ENCODE results near the gene SLC9A4. TPM values are rescaled to one million over a fixed set of nuclear protein-coding genes. Genes with fewer than 3 reads are reported as not detected.
A peak's percentile ranks its signal among the peaks of the same experiment; 100 is the strongest.

SLC9A4 gene
- total and polyA plus RNA-seq, 9 of the 15 experiments (the other 6 are each of a cell fraction or from before 2014, with no cell fraction given): 0.04 to 0.15 (median 0.04) TPM; not detected in 5

DNA sequence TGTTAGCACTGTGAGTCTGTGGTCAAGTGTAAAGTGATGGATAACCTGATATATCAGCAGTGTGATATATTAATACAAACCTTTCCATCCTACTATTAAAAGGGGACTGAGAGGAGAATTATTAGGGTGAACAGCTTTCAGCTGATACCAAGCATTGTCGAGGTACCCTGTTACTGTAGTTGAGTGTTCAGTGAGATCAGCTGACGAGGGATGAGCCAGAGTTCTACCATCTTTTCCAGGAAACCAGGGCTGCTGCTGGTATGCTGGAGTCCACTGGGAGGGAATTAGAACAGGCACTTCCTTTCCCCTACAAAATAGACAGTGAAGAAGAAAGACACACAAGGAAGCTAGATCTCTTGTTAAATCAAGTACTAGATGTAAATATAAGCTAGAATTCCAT is 49.7 kb upstream of the SLC9A4 start (continued):
- TF ChIP-seq, protein P1, sequence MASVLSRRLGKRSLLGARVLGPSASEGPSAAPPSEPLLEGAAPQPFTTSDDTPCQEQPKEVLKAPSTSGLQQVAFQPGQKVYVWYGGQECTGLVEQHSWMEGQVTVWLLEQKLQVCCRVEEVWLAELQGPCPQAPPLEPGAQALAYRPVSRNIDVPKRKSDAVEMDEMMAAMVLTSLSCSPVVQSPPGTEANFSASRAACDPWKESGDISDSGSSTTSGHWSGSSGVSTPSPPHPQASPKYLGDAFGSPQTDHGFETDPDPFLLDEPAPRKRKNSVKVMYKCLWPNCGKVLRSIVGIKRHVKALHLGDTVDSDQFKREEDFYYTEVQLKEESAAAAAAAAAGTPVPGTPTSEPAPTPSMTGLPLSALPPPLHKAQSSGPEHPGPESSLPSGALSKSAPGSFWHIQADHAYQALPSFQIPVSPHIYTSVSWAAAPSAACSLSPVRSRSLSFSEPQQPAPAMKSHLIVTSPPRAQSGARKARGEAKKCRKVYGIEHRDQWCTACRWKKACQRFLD (CRISPR knock-in tag; IDR thresholded peaks at IDR 0.05): 0 out of 2 replicates have a peak, but pooled peaks have one; percentile 28
- TF ChIP-seq ZNF41 (CRISPR knock-in tag; conservative IDR thresholded peaks at IDR 0.05) (peak; percentile 59; the same call in 1 of the 2 replicates), ZBTB17 (CRISPR knock-in tag; IDR thresholded peaks at IDR 0.05) (peak; percentile 65; the same call in 1 of the 2 replicates), SRSF7 (optimal IDR thresholded peaks at IDR 0.05; ENCODE audit: low read depth, low read length) (no peak), BRF1 (IDR thresholded peaks at IDR 0.05; ENCODE audit: borderline replicate concordance, extremely low read depth, insufficient read length) (no peak), SMARCA4 (IDR thresholded peaks at IDR 0.05) (no peak), ZNF354B (CRISPR knock-in tag; IDR thresholded peaks at IDR 0.05) (0 out of 2 replicates have a peak, but pooled peaks have one; percentile 26), SIRT6 (IDR thresholded peaks at IDR 0.05; ENCODE audit: low read depth, low read length) (no peak), RFX7 (CRISPR knock-in tag; IDR thresholded peaks at IDR 0.05) (no peak), ZNF316 (IDR thresholded peaks at IDR 0.05) (no peak), HLTF (IDR thresholded peaks at IDR 0.05) (no peak), ELF2 (CRISPR knock-in tag; IDR thresholded peaks at IDR 0.05) (peak; percentile 51; the same call in 1 of the 2 replicates), TEAD4 (IDR thresholded peaks at IDR 0.05; ENCODE audit: low read length) (no peak), TEAD4 (CRISPR knock-in tag; IDR thresholded peaks at IDR 0.05; ENCODE audit: borderline replicate concordance) (no peak), ERF (CRISPR knock-in tag; IDR thresholded peaks at IDR 0.05) (no peak), MBD2 (IDR thresholded peaks at IDR 0.05; ENCODE audit: borderline replicate concordance, low read depth) (no peak), ILK (tag; IDR thresholded peaks at IDR 0.05; ENCODE audit: borderline replicate concordance, low read depth) (no peak), POLR2H (tag; IDR thresholded peaks at IDR 0.05; ENCODE audit: low read depth) (no peak; the same call in 1 of the 2 replicates), ZNF780A (CRISPR knock-in tag; IDR thresholded peaks at IDR 0.05) (no peak), MIER1 (IDR thresholded peaks at IDR 0.05; ENCODE audit: low read depth) (no peak), YY1 (IDR thresholded peaks at IDR 0.05; ENCODE audit: borderline replicate concordance in 1 of 3, control insufficient read depth in 1 of 3, extremely low read depth in 1 of 3, insufficient read depth in 3 of 3, insufficient read length in 1 of 3, insufficient replicate concordance in 2 of 3, low read depth in 1 of 3, low read length in 2 of 3) (no peak)
- TF ChIP-seq, protein P2, sequence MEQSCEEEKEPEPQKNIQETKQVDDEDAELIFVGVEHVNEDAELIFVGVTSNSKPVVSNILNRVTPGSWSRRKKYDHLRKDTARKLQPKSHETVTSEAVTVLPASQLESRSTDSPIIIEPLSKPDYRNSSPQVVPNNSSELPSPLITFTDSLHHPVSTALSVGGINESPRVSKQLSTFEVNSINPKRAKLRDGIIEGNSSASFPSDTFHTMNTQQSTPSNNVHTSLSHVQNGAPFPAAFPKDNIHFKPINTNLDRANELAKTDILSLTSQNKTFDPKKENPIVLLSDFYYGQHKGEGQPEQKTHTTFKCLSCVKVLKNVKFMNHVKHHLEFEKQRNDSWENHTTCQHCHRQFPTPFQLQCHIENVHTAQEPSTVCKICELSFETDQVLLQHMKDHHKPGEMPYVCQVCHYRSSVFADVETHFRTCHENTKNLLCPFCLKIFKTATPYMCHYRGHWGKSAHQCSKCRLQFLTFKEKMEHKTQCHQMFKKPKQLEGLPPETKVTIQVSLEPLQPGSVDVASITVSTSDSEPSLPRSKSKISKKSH (CRISPR knock-in tag; IDR thresholded peaks at IDR 0.05): no peak
- TF ChIP-seq, protein P3, sequence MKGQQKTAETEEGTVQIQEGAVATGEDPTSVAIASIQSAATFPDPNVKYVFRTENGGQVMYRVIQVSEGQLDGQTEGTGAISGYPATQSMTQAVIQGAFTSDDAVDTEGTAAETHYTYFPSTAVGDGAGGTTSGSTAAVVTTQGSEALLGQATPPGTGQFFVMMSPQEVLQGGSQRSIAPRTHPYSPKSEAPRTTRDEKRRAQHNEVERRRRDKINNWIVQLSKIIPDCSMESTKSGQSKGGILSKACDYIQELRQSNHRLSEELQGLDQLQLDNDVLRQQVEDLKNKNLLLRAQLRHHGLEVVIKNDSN (CRISPR knock-in tag; IDR thresholded peaks at IDR 0.05): no peak
- TF ChIP-seq, protein P4, sequence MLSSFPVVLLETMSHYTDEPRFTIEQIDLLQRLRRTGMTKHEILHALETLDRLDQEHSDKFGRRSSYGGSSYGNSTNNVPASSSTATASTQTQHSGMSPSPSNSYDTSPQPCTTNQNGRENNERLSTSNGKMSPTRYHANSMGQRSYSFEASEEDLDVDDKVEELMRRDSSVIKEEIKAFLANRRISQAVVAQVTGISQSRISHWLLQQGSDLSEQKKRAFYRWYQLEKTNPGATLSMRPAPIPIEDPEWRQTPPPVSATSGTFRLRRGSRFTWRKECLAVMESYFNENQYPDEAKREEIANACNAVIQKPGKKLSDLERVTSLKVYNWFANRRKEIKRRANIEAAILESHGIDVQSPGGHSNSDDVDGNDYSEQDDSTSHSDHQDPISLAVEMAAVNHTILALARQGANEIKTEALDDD (IDR thresholded peaks at IDR 0.05): no peak
- TF ChIP-seq, protein P5, sequence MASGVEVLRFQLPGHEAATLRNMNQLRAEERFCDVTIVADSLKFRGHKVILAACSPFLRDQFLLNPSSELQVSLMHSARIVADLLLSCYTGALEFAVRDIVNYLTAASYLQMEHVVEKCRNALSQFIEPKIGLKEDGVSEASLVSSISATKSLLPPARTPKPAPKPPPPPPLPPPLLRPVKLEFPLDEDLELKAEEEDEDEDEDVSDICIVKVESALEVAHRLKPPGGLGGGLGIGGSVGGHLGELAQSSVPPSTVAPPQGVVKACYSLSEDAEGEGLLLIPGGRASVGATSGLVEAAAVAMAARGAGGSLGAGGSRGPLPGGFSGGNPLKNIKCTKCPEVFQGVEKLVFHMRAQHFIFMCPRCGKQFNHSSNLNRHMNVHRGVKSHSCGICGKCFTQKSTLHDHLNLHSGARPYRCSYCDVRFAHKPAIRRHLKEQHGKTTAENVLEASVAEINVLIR (CRISPR knock-in tag; IDR thresholded peaks at IDR 0.05): peak; percentile 50; the same call in 1 of the 2 replicates

Measured in K562 (cell line).